ENCODE results near the gene TRPV2. TPM values are rescaled to one million over a fixed set of nuclear protein-coding genes. Genes with fewer than 3 reads are reported as not detected.

TRPV2 gene
- total and polyA plus RNA-seq, 2 donors = 6.8 to 15.4 TPM

Small RNAs within 50 kb of the gene (small RNA-seq; reads per million reads assigned to genes)
- gene SNORD49A = not detected
- not detected for gene SNORD65

Other genes starting within 250 kb of the TRPV2 start
- 128 TPM for gene NCOR1, start 200.0 kb upstream of the TRPV2 start, total RNA-seq
- 45.5 TPM for gene NCOR1, start 200.0 kb upstream of the TRPV2 start, polyA plus RNA-seq
- 33.2 TPM for gene PIGL, start 198.4 kb upstream of the TRPV2 start, total RNA-seq
- gene PIGL, start 198.4 kb upstream of the TRPV2 start, polyA plus RNA-seq = 16.7 TPM
- gene CENPV, start 62.1 kb upstream of the TRPV2 start, total RNA-seq = 15.4 TPM
- gene CENPV, start 62.1 kb upstream of the TRPV2 start, polyA plus RNA-seq = 20.5 TPM
- gene UBB, start 34.5 kb upstream of the TRPV2 start, total RNA-seq = 1,468 TPM
- gene UBB, start 34.5 kb upstream of the TRPV2 start, polyA plus RNA-seq = 1,242 TPM
- gene LRRC75A, start 76.6 kb downstream of the TRPV2 start, total RNA-seq = 5.7 TPM
- 4.6 TPM for gene LRRC75A, start 76.6 kb downstream of the TRPV2 start, polyA plus RNA-seq
- 18.2 TPM for gene ZNF287, start 153.6 kb downstream of the TRPV2 start, total RNA-seq
- 7.4 TPM for gene ZNF287, start 153.6 kb downstream of the TRPV2 start, polyA plus RNA-seq
- 24.1 TPM for gene ZNF624, start 238.3 kb downstream of the TRPV2 start, total RNA-seq
- 2.1 TPM for gene ZNF624, start 238.3 kb downstream of the TRPV2 start, polyA plus RNA-seq